SU-DHL-6 (cell line): ENCODE data around the gene COX4I2.

Experiments
- H2AFZ ChIP-seq: fragments of 200-600 bp; sonication (generic); 2 replicates; pipeline ENCODE4 v1.6.1; 2014; ENCODE audit warnings: low read depth, mild to moderate bottlenecking, moderate library complexity, mixed read lengths, antibody characterized with exemption, low read length; ENCODE audit not compliant: severe bottlenecking
- H3F3A ChIP-seq: fragments of 200-600 bp; shearing (Covaris generic); 2 replicates; pipeline ENCODE4 v1.6.0; 2016; ENCODE audit warnings: antibody characterized with exemption, mild to moderate bottlenecking; ENCODE audit not compliant: insufficient read depth
- H3K27ac ChIP-seq: fragments of 200-600 bp; sonication (generic); 2 replicates; pipeline ENCODE4 v1.5.1; 2016; ENCODE audit warnings: low read depth, mild to moderate bottlenecking, low read length, moderate library complexity, mixed read lengths
- H3K27me3 ChIP-seq: fragments of 200-600 bp; sonication (generic), shearing (Covaris generic); 2 replicates; pipeline ENCODE4 v1.6.0; 2014; ENCODE audit warnings: mild to moderate bottlenecking, low read length
- H3K36me3 ChIP-seq: fragments of 200-600 bp; sonication (generic); 2 replicates; pipeline ENCODE4 v1.6.1; 2014; ENCODE audit warnings: mild to moderate bottlenecking, low read length, mixed read lengths
- H3K4me2 ChIP-seq: fragments of 300-600, 200-600 bp; shearing (Covaris generic), sonication (generic); 2 replicates; pipeline ENCODE4 v1.6.0; 2014; ENCODE audit warnings: low read length, low read depth, mild to moderate bottlenecking; ENCODE audit not compliant: poor library complexity, severe bottlenecking
- H3K4me3 ChIP-seq: fragments of 200-600 bp; sonication (generic); 2 replicates; pipeline ENCODE4 v1.5.1; 2014; ENCODE audit warnings: antibody characterized with exemption, low read length, mild to moderate bottlenecking, mixed read lengths; ENCODE audit not compliant: insufficient read depth, poor library complexity, severe bottlenecking
- H3K79me2 ChIP-seq: fragments of 200-600 bp; sonication (generic); 2 replicates; pipeline ENCODE4 v1.6.1; 2014; ENCODE audit warnings: mild to moderate bottlenecking, low read length, moderate library complexity; ENCODE audit not compliant: insufficient read depth
- H3K9ac ChIP-seq: fragments of 200-600 bp; sonication (generic); 2 replicates; pipeline ENCODE4 v1.7.0; 2014; ENCODE audit warnings: mild to moderate bottlenecking, low read length
- H3K9me2 ChIP-seq: fragments of 200-600 bp; sonication (generic); replicated peaks from 2 replicates; pipeline ENCODE4 v1.6.1; 2014; ENCODE audit warnings: low read length; ENCODE audit not compliant: insufficient read depth
- H3K9me3 ChIP-seq: fragments of 200-600 bp; sonication (generic); 2 replicates; pipeline ENCODE4 v1.6.1; 2014; ENCODE audit warnings: low read length, mixed read lengths; ENCODE audit not compliant: insufficient read depth
- H4K20me1 ChIP-seq: fragments of 200-600 bp; sonication (generic); 2 replicates; pipeline ENCODE4 v1.6.1; 2014; ENCODE audit warnings: low read depth, mild to moderate bottlenecking, antibody characterized with exemption, low read length, moderate library complexity, mixed read lengths
- EZH2phosphoT487 ChIP-seq: fragments of 200-600 bp; sonication (generic), shearing (Covaris generic); conservative IDR thresholded peaks from 2 replicates; pipeline ENCODE4 v1.6.1; 2018; ENCODE audit warnings: mild to moderate bottlenecking, antibody characterized with exemption, low read length, moderate library complexity, mixed read lengths
- TF ChIP-seq, protein P1 (sequence below): fragments of 200-600 bp; sonication (generic); IDR thresholded peaks from one replicate; pipeline ENCODE4 v1.5.1; 2017; ENCODE audit warnings: antibody characterized with exemption, mild to moderate bottlenecking, low read length, moderate library complexity; ENCODE audit not compliant: insufficient read depth, poor library complexity, severe bottlenecking

COX4I2 gene

DNA sequence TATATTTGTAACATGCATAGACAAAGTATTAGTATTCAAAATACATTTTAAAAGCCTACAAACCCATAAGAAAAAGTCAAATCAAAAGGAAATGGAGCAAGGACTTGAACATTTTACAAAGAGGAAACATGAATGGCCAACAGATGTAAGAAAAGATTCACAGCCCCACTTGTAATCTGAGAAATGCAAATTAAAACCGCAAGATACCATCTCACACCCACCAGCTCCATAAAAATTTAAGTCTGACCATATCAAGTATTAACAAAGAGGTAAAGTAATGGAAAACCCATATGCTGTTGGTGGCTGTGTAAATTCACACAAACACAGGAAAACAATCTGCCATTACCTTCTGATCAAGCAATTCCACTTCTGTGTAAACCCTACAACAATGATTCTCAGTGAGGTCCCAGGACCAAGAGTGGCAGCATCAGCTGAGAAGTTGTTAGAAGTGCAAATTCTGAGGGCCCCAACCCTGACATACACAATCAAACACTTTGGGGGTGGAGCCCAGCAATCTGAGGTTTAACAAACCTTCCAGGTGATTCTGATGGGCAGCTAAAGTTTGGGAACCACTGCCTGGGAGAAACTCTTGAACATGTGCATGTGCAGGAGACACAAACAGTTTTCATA, 54.0 kb downstream of the COX4I2 start:
- Histone ChIP-seq H4K20me1 (no peaks in the 10 kb centered on the region), H3F3A (peaks cover 19% of the 10 kb centered on the region), H3K4me3 (no peak overlapping the region), H3K9ac (peak overlapping the region; percentile 17; the same call in 1 of the 2 replicates), H2AFZ (no peak overlapping the region), H3K36me3 (no peaks in the 10 kb centered on the region), H3K79me2 (peaks cover 48% of the 10 kb centered on the region), H3K27me3 (no peaks in the 10 kb centered on the region), H3K9me2 (no peaks in the 10 kb centered on the region), H3K4me2 (peak overlapping the region; percentile 57), H3K9me3 (no peaks in the 10 kb centered on the region), H3K27ac (peak overlapping the region; percentile 85)
- no peak for TF ChIP-seq EZH2phosphoT487
- TF ChIP-seq, protein P1, sequence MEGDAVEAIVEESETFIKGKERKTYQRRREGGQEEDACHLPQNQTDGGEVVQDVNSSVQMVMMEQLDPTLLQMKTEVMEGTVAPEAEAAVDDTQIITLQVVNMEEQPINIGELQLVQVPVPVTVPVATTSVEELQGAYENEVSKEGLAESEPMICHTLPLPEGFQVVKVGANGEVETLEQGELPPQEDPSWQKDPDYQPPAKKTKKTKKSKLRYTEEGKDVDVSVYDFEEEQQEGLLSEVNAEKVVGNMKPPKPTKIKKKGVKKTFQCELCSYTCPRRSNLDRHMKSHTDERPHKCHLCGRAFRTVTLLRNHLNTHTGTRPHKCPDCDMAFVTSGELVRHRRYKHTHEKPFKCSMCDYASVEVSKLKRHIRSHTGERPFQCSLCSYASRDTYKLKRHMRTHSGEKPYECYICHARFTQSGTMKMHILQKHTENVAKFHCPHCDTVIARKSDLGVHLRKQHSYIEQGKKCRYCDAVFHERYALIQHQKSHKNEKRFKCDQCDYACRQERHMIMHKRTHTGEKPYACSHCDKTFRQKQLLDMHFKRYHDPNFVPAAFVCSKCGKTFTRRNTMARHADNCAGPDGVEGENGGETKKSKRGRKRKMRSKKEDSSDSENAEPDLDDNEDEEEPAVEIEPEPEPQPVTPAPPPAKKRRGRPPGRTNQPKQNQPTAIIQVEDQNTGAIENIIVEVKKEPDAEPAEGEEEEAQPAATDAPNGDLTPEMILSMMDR, result no peak

DNA sequence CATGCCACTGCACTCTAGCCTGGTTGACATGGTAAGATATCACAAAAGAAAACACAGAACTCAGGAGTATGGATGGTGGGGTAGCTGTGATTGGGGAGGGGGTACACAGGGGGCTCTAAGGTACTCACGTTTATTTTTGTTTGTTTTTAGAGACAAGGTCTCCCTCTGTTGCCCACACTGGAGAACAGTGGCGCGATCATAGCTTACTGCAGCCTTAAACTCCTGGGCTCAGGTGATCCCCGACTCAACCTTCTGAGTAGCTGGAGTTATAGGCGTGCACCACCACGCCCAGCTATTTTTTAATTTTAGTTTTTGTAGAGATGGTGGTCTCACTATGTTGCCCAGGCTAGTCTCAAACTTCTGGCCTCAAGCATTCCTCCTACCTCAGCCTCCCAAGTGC, 55.7 kb downstream of the COX4I2 start:
- Histone ChIP-seq H3K4me2 (no peak overlapping the region), H3K27me3 (no peaks in the 10 kb centered on the region), H3K36me3 (no peaks in the 10 kb centered on the region), H3F3A (peaks cover 17% of the 10 kb centered on the region), H3K9me3 (no peaks in the 10 kb centered on the region), H3K79me2 (peaks cover 43% of the 10 kb centered on the region), H3K9me2 (no peaks in the 10 kb centered on the region), H3K9ac (no peak overlapping the region), H3K27ac (peak overlapping the region; percentile 24; the same call in 1 of the 2 replicates), H3K4me3 (no peak overlapping the region), H2AFZ (no peak overlapping the region), H4K20me1 (no peaks in the 10 kb centered on the region)
- no peak for TF ChIP-seq EZH2phosphoT487
- TF ChIP-seq, protein P1, result no peak

DNA sequence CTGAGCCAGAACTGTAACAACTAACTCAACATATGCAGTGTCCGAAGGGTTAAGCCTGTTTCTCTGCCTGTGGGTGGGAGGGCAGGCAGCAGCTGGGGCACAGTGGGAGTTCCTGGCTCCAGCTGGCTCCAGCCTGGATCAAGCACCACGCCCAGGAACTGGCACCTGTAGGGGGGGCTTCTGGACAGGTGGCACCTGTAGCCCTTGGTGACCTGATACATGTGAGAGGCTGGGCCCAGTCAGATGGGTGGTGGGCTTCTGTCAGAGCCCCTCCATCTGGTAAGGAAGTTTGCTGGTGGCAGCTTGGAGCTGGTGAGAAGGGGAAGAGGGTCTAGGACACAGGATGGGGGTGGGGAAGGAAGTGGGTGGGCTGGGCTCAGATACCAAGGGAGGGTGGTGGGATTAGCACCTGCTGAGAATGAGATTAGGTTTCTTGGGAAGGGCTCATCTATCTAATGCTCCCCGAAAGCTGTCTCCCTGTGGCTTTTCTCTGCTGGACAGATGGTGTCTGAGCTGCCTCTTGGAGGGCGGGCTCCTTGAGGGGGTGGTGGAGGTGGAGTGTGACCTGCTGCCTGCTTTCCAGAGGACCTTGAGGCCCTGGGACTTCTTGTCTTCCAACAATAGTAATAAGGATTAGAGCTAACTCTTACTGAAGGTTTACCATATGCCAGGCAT, 56.4 kb downstream of the COX4I2 start:
- Histone ChIP-seq H3K4me3 (no peak overlapping the region), H3K9me2 (no peaks in the 10 kb centered on the region), H3K79me2 (peaks cover 43% of the 10 kb centered on the region), H2AFZ (no peak overlapping the region), H3F3A (peaks cover 17% of the 10 kb centered on the region), H4K20me1 (no peaks in the 10 kb centered on the region), H3K4me2 (no peak overlapping the region), H3K36me3 (no peaks in the 10 kb centered on the region), H3K9me3 (no peaks in the 10 kb centered on the region), H3K27me3 (no peaks in the 10 kb centered on the region), H3K9ac (no peak overlapping the region), H3K27ac (peak overlapping the region; percentile 24; the same call in 1 of the 2 replicates)
- TF ChIP-seq, protein P1, result no peak
- TF ChIP-seq EZH2phosphoT487, result no peak
